NCI-H82 (cell line): Measurements from ENCODE around the gene ATF6.
A peak's percentile ranks its signal among the peaks of the same experiment; 100 is the strongest.

Source experiments
- DNase-seq: peaks from one replicate; lab custom pipeline; 2025; lab: John Stamatoyannopoulos, UW

Gene ATF6

GRCh38 chr1:161941726-161942436, 175.8 kb downstream of the ATF6 start:
- DNase-seq: no peak

- DNase-seq: no peak
Measured at GRCh38 chr1:161943737-161944136, 177.6 kb downstream of the ATF6 start.

GRCh38 chr1:161944381-161944780, 178.3 kb downstream of the ATF6 start:
- DNase-seq: no peak

- DNase-seq: no peak
Measured at GRCh38 chr1:161945306-161946060, 179.4 kb downstream of the ATF6 start.

- no peak for DNase-seq
Measured at GRCh38 chr1:161946071-161946987, 180.2 kb downstream of the ATF6 start.

GRCh38 chr1:161948435-161948834, 182.3 kb downstream of the ATF6 start:
- DNase-seq: no peak

- DNase-seq: peak; percentile 43
Measured at GRCh38 chr1:161949548-161949947, 183.4 kb downstream of the ATF6 start.

GRCh38 chr1:161950377-161950776, 184.3 kb downstream of the ATF6 start:
- DNase-seq: no peak

- DNase-seq: no peak
Measured at GRCh38 chr1:161951646-161952045, 185.5 kb downstream of the ATF6 start.

GRCh38 chr1:161952607-161953172, 186.6 kb downstream of the ATF6 start:
- DNase-seq: no peak

GRCh38 chr1:161953256-161953920, 187.3 kb downstream of the ATF6 start:
- DNase-seq: no peak

GRCh38 chr1:161954050-161954449, 187.9 kb downstream of the ATF6 start:
- DNase-seq: no peak

GRCh38 chr1:161954466-161954865, 188.3 kb downstream of the ATF6 start:
- DNase-seq: no peak

GRCh38 chr1:161955606-161956005, 189.5 kb downstream of the ATF6 start:
- no peak for DNase-seq

- no peak for DNase-seq
Measured at GRCh38 chr1:161956097-161956496, 190.0 kb downstream of the ATF6 start.

- no peak for DNase-seq
Measured at GRCh38 chr1:161956930-161957329, 190.8 kb downstream of the ATF6 start.

- no peak for DNase-seq
Measured at GRCh38 chr1:161958425-161958824, 192.3 kb downstream of the ATF6 start.

GRCh38 chr1:161962091-161962887, 196.2 kb downstream of the ATF6 start:
- DNase-seq: no peak

- DNase-seq: no peak
Measured at GRCh38 chr1:161966067-161966466, 199.9 kb downstream of the ATF6 start.

- no peak for DNase-seq
Measured at GRCh38 chr1:161970036-161970435, 203.9 kb downstream of the ATF6 start.

- no peak for DNase-seq
Measured at GRCh38 chr1:161970633-161971032, 204.5 kb downstream of the ATF6 start.
